RWPE2 (cell line): ENCODE data around the gene PITRM1.

ENCODE experiments used
- ATAC-seq: fragments of 200-7000 bp; cut with Tn5 transposase; 3 replicates; pipeline ENCODE4 v1.9.1; 2021; ENCODE audit warnings: low read depth
- DNase-seq: peaks from one replicate; pipeline ENCODE4 v3.0.0-alpha.2; 2020; ENCODE audit warnings: low spot score
- H3K27ac ChIP-seq: fragments of 450-650 bp; 2 replicates; pipeline ENCODE4 v1.5.1; 2017; ENCODE audit warnings: mild to moderate bottlenecking; ENCODE audit not compliant: poor library complexity, severe bottlenecking
- H3K27me3 ChIP-seq: fragments of 250-450 bp; sonication (Bioruptor Pico); 2 replicates; pipeline ENCODE4 v1.5.1; 2021; ENCODE audit warnings: mild to moderate bottlenecking, moderate library complexity; ENCODE audit not compliant: insufficient read depth, poor library complexity, severe bottlenecking
- H3K36me3 ChIP-seq: fragments of 250-450 bp; sonication (Bioruptor Pico); 2 replicates; pipeline ENCODE4 v1.5.1; 2020; ENCODE audit warnings: low read depth, mild to moderate bottlenecking, moderate library complexity
- H3K4me1 ChIP-seq: fragments of 250-450 bp; sonication (Bioruptor Pico); 2 replicates; pipeline ENCODE4 v1.5.1; 2021; ENCODE audit warnings: mild to moderate bottlenecking, moderate library complexity; ENCODE audit not compliant: insufficient read depth, poor library complexity, severe bottlenecking
- H3K4me3 ChIP-seq: fragments of 250-450 bp; sonication (Bioruptor Pico); 2 replicates; pipeline ENCODE4 v1.5.1; 2021; ENCODE audit warnings: mild to moderate bottlenecking, moderate library complexity; ENCODE audit not compliant: severe bottlenecking
- H3K9me3 ChIP-seq: fragments of 250-450 bp; sonication (Bioruptor Pico); 2 replicates; pipeline ENCODE4 v1.5.1; 2021; ENCODE audit warnings: mild to moderate bottlenecking, moderate library complexity; ENCODE audit not compliant: severe bottlenecking
- TF ChIP-seq, protein P1 (sequence below): fragments of 450-650 bp; IDR thresholded peaks from one replicate; pipeline ENCODE4 v1.5.1; 2017; ENCODE audit warnings: mild to moderate bottlenecking, moderate library complexity; ENCODE audit not compliant: poor library complexity, severe bottlenecking

PITRM1 gene

DNA sequence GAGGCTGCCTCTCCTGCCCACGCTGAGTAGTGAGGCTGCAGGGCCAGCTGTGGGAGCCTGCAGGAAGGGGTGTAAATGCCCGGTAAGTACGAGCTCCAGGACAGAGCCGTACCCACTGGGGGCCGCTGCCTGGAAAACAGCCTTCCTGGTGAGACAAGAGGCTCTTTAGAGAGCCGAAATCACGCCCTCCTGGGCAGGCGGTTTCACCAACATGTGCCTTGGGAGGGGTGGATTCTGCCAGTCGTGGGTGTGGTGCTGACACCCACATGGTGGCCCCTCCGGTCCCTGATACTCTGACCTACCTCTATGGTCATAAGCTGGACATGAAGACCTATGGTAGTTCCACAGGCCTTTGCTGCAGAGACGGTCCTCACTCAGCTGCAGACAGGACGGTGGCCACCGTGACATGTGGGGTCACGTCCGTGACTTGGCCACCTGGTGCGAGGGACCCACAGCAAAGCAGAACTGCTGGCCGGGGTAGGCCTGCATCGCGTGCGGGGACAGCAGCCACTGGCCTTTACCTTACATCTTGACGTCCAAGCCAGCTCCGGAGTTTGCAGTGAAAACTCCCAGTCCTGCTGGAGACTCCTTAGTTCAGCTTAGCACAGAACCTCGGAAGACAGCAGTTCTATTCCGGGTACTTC is 46.9 kb downstream of the PITRM1 start:
- H3K4me1 ChIP-seq = peaks cover 6% of the 10 kb centered on the region
- H3K9me3 ChIP-seq = no peaks in the 10 kb centered on the region
- ATAC-seq (no peak), DNase-seq (no peak)
- H3K27me3 ChIP-seq = no peaks in the 10 kb centered on the region
- TF ChIP-seq, protein P1, sequence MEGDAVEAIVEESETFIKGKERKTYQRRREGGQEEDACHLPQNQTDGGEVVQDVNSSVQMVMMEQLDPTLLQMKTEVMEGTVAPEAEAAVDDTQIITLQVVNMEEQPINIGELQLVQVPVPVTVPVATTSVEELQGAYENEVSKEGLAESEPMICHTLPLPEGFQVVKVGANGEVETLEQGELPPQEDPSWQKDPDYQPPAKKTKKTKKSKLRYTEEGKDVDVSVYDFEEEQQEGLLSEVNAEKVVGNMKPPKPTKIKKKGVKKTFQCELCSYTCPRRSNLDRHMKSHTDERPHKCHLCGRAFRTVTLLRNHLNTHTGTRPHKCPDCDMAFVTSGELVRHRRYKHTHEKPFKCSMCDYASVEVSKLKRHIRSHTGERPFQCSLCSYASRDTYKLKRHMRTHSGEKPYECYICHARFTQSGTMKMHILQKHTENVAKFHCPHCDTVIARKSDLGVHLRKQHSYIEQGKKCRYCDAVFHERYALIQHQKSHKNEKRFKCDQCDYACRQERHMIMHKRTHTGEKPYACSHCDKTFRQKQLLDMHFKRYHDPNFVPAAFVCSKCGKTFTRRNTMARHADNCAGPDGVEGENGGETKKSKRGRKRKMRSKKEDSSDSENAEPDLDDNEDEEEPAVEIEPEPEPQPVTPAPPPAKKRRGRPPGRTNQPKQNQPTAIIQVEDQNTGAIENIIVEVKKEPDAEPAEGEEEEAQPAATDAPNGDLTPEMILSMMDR = no peak
- H3K27ac ChIP-seq = no peak overlapping the region
- no peak overlapping the region for H3K4me3 ChIP-seq
- peaks cover 79% of the 10 kb centered on the region for H3K36me3 ChIP-seq

DNA sequence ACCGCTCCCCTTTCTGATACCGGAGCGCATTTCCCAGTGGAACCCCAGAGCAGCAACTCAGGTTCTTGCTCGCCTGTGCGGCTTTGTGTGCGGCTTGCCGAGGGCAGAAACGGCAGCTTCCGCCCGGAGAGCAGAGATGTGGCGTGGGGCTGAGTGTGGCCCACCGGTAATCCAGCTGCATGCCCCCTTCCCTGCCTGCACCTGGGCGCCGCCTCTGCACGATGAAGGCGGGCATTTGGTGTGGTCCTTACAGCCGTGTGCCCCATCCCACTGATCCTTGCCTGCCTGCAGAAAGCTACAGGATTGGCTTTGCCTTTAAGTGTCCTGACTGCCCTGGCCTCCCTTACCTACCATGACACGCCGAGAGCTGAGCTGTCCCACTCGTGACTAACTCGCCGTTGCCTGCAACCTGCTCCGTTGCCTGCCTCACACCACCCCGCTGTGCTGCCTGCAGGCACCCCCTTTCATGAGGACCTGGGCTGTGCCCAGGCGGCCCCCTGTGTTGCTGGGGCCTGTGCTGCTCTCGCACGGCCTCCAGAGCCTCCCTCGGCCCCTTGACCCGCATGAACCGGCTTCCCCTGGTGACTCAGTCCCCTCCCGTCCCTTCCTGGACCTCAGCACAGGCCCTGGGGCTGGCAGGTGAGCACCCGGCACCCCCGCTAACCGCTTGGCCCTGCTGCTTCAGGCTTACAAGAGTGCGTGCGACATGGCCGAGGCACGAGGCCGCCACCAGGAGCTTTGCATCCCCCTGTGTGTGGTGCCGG is 48.0 kb downstream of the PITRM1 start:
- Histone ChIP-seq H3K27ac (no peak overlapping the region), H3K27me3 (no peaks in the 10 kb centered on the region), H3K4me1 (no peaks in the 10 kb centered on the region), H3K36me3 (peaks cover 79% of the 10 kb centered on the region), H3K4me3 (no peak overlapping the region), H3K9me3 (no peaks in the 10 kb centered on the region)
- DNase-seq (no peak), ATAC-seq (no peak)
- TF ChIP-seq, protein P1 = no peak

DNA sequence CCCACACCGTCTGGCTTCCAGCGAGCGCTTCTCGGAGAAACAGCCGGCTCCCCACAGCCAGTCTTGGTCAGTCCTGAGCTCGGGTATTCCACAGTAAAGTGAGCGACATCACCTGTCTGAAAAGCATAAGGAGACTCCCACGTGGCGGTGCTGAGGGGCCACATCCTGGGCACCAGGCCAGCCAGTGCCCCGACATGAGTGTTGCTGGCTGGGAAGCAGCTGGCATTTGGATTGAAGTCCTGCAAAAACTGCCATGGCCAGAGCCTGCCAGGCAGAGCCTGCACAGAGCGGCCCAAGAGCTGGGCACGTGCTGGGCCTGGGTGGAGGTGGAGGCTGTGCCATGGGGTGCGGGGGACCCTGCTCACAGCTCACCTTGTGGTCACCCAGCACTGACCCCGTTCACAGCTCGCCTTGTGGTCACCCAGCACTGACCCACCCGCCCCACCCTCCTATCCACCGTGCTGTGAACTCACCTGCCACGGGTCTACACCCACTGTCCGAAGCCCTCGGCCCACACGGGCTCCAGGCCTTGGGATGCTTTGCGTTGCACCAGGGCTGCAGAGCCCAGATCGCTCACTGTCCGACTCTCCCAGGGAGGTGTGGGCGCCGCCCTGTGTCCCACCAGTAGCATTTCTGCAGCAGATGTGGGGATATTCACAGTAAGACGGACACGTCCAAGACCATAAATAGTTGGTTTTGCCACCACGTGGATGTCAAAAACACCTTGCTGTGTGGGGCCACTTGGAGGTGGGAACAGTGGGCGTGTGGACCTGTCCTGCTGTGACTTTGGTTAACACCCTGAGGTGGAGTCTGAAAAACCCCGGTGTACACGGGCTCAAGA is 48.8 kb downstream of the PITRM1 start:
- Histone ChIP-seq H3K4me3 (no peak overlapping the region), H3K27me3 (no peaks in the 10 kb centered on the region), H3K9me3 (no peaks in the 10 kb centered on the region), H3K4me1 (no peaks in the 10 kb centered on the region), H3K36me3 (peaks cover 78% of the 10 kb centered on the region), H3K27ac (no peak overlapping the region)
- no peak for DNase-seq
- no peak for ATAC-seq
- TF ChIP-seq, protein P1 = no peak

DNA sequence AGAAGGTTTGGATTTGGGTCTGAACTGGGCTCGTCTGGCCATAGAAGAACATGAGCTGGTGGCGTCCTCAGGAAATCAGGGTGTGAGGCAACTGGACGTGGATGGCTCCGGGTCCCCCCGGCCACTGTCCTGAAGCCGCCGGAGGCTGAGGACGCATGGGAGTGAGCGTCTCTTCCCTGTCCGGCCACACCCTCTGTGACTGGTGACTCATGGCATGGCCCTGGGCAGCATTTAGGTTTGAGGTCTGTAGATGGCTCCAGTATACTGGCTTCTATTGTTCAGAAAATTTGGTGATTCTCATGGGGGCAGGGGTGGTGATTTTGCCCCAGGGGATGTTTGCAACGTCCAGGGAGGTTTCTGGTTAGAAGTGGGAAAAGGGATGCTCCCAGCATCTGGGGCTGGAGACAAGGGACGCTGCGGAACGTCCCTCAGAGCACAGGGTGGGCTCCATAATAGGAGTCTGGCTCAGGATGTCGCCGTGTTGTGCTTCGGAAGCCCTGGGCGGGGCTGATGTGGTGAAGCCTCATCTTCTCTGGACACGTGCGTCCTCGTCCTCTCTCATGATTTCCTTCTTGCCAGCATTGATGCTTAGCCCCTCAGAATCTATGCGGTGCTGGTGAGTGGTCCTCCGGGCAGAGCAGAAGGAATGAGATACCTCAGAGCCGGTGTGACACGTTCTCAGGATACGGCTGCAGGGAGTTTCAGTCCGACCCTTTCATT is 49.9 kb downstream of the PITRM1 start:
- Histone ChIP-seq H3K27ac (no peak overlapping the region), H3K4me3 (no peak overlapping the region), H3K36me3 (peaks cover 81% of the 10 kb centered on the region), H3K9me3 (no peaks in the 10 kb centered on the region), H3K4me1 (no peaks in the 10 kb centered on the region), H3K27me3 (no peaks in the 10 kb centered on the region)
- DNase-seq (no peak), ATAC-seq (peak; percentile 26; the same call in 1 of the 3 replicates)
- TF ChIP-seq, protein P1 = no peak
